ENCODE data around the gene SLC22A9. TPM values are rescaled to one million over a fixed set of nuclear protein-coding genes. Genes with fewer than 3 reads are reported as not detected.
"Not testable (repeated sequence)": the region's sequence is repeated elsewhere in the genome, so short reads cannot be mapped to it uniquely, and the experiment has no call there.

SLC22A9 gene
- total RNA-seq = not detected

- no peaks in the 10 kb centered on the region for H3K36me3 Mint-ChIP-seq
- intact Hi-C loops (cut with micrococcal nuclease) = no loop called here
- ChIA-PET CTCF (no interaction called here), POLR2A (no interaction called here)
- no peaks in the 10 kb centered on the region for H3K9me3 Mint-ChIP-seq
- peaks cover 34% of the 10 kb centered on the region for H3K27me3 Mint-ChIP-seq
- DNase-seq = no peak
- no peak within 1 kb of the TSS for H3K4me3 Mint-ChIP-seq
- no peak within 1 kb of the TSS for H3K27ac Mint-ChIP-seq
- H3K4me1 Mint-ChIP-seq (ENCODE audit: low read depth) = no peaks in the 10 kb centered on the region
These were observed at the start of gene SLC22A9 for GRCh38 chr11:63369165-63369970. TSS of gene SLC22A9 (plus strand) at chr11:63369785. CDS start at chr11:63370057, 272 bp downstream.

DNA sequence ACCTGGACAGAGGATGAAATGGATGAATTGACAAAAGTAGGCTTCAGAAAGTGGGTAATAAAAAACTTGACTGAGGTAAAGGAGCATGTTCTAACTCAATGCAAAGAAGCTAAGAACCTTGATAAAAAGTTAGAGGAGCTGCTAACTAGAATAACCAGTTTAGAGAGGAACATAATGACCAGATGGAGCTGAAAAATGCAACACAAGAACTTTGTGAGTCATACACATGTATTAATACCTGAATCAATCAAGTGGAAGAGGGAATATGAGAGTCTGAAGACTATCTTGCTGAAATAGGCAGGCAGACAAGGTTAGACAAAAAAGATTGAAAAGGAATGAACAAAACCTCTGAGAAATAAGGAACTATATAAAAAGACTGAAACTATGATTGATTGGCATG lies 47.9 kb upstream of the SLC22A9 start:
- Mint-ChIP-seq H3K9me3 (peaks cover 15% of the 10 kb centered on the region), H3K27me3 (no peaks in the 10 kb centered on the region), H3K36me3 (no peaks in the 10 kb centered on the region), H3K27ac (no peak overlapping the region), H3K4me3 (no peak overlapping the region), H3K4me1 (ENCODE audit: low read depth) (no peaks in the 10 kb centered on the region)
- CTCF ChIA-PET = no interaction called here
- POLR2A ChIA-PET = no interaction called here
- intact Hi-C loops (cut with micrococcal nuclease) = no loop called here
- no peak for DNase-seq

- H3K27ac Mint-ChIP-seq; CTCF ChIA-PET; H3K4me1 Mint-ChIP-seq (ENCODE audit: low read depth); H3K9me3 Mint-ChIP-seq; intact Hi-C loops (cut with micrococcal nuclease); H3K36me3 Mint-ChIP-seq; POLR2A ChIA-PET; H3K4me3 Mint-ChIP-seq; DNase-seq: not testable (repeated sequence)
- H3K27me3 Mint-ChIP-seq = peaks cover 32% of the 10 kb centered on the region
These were observed 34.5 kb upstream of the SLC22A9 start for GRCh38 chr11:63335089-63335488.

- Mint-ChIP-seq H3K27ac (no peak overlapping the region), H3K4me1 (ENCODE audit: low read depth) (no peaks in the 10 kb centered on the region), H3K4me3 (no peak overlapping the region), H3K9me3 (peaks cover 6% of the 10 kb centered on the region), H3K36me3 (peaks cover 2% of the 10 kb centered on the region), H3K27me3 (peaks cover 36% of the 10 kb centered on the region)
- intact Hi-C loops (cut with micrococcal nuclease) = no loop called here
- CTCF ChIA-PET = no interaction called here
- POLR2A ChIA-PET = no interaction called here
- DNase-seq = no peak
These were observed 32.5 kb upstream of the SLC22A9 start for GRCh38 chr11:63337070-63337469.

- Mint-ChIP-seq H3K36me3 (no peaks in the 10 kb centered on the region), H3K4me3 (no peak overlapping the region), H3K4me1 (ENCODE audit: low read depth) (no peaks in the 10 kb centered on the region), H3K9me3 (no peaks in the 10 kb centered on the region), H3K27me3 (peaks cover 12% of the 10 kb centered on the region), H3K27ac (no peak overlapping the region)
- intact Hi-C loops (cut with micrococcal nuclease) = no loop called here
- ChIA-PET POLR2A (no interaction called here), CTCF (no interaction called here)
- DNase-seq = no peak
These were observed 26.5 kb upstream of the SLC22A9 start for GRCh38 chr11:63343130-63343529.

DNA sequence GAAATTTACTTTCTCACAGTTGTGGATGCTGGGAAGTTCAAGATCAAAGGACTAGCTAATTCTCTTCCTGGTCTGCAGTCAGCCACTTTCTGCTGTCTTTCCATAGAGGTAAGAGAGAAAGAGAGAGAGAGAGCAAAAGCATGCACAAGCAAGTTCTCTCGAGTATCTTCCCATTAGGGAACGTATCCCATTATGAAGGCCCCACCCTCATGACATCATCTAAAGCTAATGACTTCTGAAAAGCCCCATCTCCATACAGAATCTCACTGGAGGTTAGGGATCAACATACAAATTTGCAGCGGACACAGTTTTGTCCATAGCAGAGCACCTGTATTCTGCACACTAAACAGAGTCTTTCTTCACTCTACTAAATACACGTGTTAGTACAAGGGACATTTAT lies 17.4 kb upstream of the SLC22A9 start:
- Mint-ChIP-seq H3K36me3 (no peaks in the 10 kb centered on the region), H3K27ac (no peak overlapping the region), H3K27me3 (peaks cover 9% of the 10 kb centered on the region), H3K9me3 (peaks cover 1% of the 10 kb centered on the region), H3K4me1 (ENCODE audit: low read depth) (no peaks in the 10 kb centered on the region), H3K4me3 (no peak overlapping the region)
- intact Hi-C loops (cut with micrococcal nuclease) = no loop called here
- ChIA-PET POLR2A (no interaction called here), CTCF (no interaction called here)
- no peak for DNase-seq

DNA sequence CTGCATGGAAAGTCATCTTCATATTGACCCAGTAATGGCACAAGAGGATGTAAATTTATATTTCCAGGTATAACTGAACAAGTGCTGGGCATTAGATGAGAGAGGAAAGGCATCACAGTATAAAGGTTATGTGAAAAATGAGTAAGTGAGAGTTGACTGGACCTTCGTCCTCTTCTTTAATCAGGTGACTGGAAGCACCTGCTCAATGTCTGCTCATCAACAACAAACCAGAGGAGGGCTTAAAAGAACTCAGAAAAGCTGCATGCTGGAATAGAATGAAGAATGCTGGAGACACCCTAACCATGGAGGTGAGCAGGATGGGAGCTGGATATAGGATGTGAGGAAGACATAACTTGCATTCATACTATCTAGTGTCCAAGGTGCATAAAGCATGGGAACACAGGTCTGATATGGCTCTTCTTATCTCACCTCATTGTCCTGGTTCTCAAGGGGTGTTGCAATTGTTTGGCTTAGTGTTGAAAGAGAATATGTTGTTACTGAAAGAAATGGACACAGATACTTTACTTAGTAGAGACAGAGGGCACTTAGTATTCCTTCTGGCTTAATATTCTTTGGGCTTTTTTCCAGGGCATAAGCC lies 7.3 kb upstream of the SLC22A9 start:
- Mint-ChIP-seq H3K27me3 (peaks cover 44% of the 10 kb centered on the region), H3K4me3 (no peak overlapping the region), H3K9me3 (peaks cover 3% of the 10 kb centered on the region), H3K4me1 (ENCODE audit: low read depth) (no peaks in the 10 kb centered on the region), H3K36me3 (no peaks in the 10 kb centered on the region), H3K27ac (no peak overlapping the region)
- intact Hi-C loops (cut with micrococcal nuclease) = no loop called here
- ChIA-PET CTCF (no interaction called here), POLR2A (no interaction called here)
- DNase-seq = no peak

DNA sequence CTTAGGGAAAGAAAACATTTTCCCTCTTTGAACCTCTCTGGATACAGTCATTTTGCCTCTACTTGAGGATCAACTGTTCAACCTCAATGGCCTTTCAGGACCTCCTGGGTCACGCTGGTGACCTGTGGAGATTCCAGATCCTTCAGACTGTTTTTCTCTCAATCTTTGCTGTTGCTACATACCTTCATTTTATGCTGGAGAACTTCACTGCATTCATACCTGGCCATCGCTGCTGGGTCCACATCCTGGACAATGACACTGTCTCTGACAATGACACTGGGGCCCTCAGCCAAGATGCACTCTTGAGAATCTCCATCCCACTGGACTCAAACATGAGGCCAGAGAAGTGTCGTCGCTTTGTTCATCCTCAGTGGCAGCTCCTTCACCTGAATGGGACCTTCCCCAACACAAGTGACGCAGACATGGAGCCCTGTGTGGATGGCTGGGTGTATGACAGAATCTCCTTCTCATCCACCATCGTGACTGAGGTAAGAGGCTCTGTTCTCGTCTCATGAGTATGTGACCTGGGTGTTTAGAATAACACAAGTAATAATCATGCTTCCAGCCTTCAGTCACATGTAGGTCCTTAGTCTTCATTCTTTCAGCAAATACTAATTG lies 495 bp downstream of the SLC22A9 start:
- Mint-ChIP-seq H3K27me3 (peaks cover 37% of the 10 kb centered on the region), H3K27ac (no peak overlapping the region), H3K9me3 (no peaks in the 10 kb centered on the region), H3K36me3 (no peaks in the 10 kb centered on the region), H3K4me1 (ENCODE audit: low read depth) (no peaks in the 10 kb centered on the region), H3K4me3 (no peak overlapping the region)
- intact Hi-C loops (cut with micrococcal nuclease) = no loop called here
- POLR2A ChIA-PET = no interaction called here
- no peak for DNase-seq
- CTCF ChIA-PET = no interaction called here

GRCh38 chr11:63371396-63371795 lies 1.8 kb downstream of the SLC22A9 start:
- ChIA-PET CTCF (no interaction called here), POLR2A (no interaction called here)
- no peak for DNase-seq
- Mint-ChIP-seq H3K27me3 (peaks cover 32% of the 10 kb centered on the region), H3K4me1 (ENCODE audit: low read depth) (no peaks in the 10 kb centered on the region), H3K36me3 (no peaks in the 10 kb centered on the region), H3K9me3 (no peaks in the 10 kb centered on the region), H3K4me3 (no peak overlapping the region), H3K27ac (no peak overlapping the region)
- intact Hi-C loops (cut with micrococcal nuclease) = no loop called here

DNA sequence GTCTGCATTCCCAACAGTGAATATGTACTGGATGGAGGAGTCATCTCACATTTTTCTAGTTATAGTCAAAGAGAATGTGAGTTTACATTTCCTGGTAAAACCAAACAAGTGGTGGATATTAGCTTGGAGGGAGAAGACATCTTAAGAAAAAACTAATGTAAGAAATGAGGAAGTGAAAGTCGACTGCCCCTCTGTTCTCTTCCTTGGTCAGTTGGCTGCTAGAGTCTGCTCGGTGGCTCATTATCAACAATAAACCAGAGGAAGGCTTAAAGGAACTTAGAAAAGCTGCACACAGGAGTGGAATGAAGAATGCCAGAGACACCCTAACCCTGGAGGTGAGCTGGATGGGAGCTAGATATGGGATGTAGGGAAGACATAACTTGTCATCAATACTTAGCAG lies 5.8 kb downstream of the SLC22A9 start:
- Mint-ChIP-seq H3K27ac (no peak overlapping the region), H3K4me3 (no peak overlapping the region), H3K4me1 (ENCODE audit: low read depth) (no peaks in the 10 kb centered on the region), H3K36me3 (no peaks in the 10 kb centered on the region), H3K27me3 (peaks cover 21% of the 10 kb centered on the region), H3K9me3 (no peaks in the 10 kb centered on the region)
- no peak for DNase-seq
- POLR2A ChIA-PET = no interaction called here
- intact Hi-C loops (cut with micrococcal nuclease) = no loop called here
- CTCF ChIA-PET = no interaction called here

DNA sequence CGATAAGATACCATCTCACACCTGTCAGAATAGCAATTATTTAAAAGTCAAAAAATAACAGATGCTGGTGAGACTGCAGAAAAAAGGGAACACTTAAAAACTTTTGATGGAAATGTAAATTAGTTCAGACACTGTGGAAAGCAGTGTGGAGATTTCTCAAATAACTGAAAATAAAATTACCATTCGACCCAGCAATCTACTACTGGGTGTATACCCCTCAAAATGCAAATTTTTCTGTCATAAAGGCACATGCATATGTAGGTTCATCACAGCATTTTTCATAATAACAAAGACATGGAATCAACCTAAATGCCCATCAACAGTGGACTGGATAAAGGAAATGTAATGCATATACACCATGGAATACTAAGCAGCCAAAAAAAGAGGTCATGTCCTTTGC lies 10.5 kb downstream of the SLC22A9 start:
- Mint-ChIP-seq H3K9me3 (no peaks in the 10 kb centered on the region), H3K4me1 (ENCODE audit: low read depth) (no peaks in the 10 kb centered on the region), H3K36me3 (no peaks in the 10 kb centered on the region), H3K27me3 (peaks cover 11% of the 10 kb centered on the region), H3K27ac (no peak overlapping the region), H3K4me3 (no peak overlapping the region)
- ChIA-PET POLR2A (no interaction called here), CTCF (no interaction called here)
- no peak for DNase-seq
- intact Hi-C loops (cut with micrococcal nuclease) = no loop called here

DNA sequence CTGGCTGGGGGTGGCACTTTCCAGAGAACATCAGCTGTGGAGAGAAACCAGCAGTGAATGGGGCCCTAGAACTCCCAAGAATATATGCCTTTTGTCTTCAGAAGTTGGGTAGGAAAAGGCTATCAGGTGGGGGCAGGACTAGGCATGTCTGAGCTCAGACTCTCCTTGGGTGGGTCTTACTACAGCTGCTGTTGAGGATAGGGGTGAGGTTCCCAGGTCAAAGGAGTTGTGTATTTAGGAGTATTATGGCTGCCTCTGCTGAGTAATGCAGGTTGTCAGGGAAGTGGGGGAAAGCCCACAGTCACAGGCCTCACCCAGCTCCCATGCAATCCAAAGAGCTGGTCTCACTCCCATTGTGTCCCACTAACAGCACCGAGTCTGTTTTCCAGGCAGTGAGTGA lies 26.1 kb downstream of the SLC22A9 start:
- Mint-ChIP-seq H3K4me3 (no peak overlapping the region), H3K36me3 (no peaks in the 10 kb centered on the region), H3K4me1 (ENCODE audit: low read depth) (no peaks in the 10 kb centered on the region), H3K27me3 (peaks cover 43% of the 10 kb centered on the region), H3K9me3 (no peaks in the 10 kb centered on the region), H3K27ac (no peak overlapping the region)
- CTCF ChIA-PET = no interaction called here
- no peak for DNase-seq
- POLR2A ChIA-PET = interaction anchor here (0.6 kb wide), 1 partner anchor 493 kb away, joined by 3 read pairs; no protein-coding TSS in a partner anchor
- intact Hi-C loops (cut with micrococcal nuclease) = no loop called here

Measured in activated CD4-positive, alpha-beta memory T cell treated with anti-CD3 and anti-CD28 coated beads for 36 hours (primary cell).